GM21576 (cell line): Measurements from ENCODE around the gene RING1.

Experiments
- ATAC-seq: cut with Tn5 transposase; IDR thresholded peaks from one replicate; pipeline ENCODE4 v1.9.1; 2021; ENCODE audit warnings: mild to moderate bottlenecking, moderate library complexity; ENCODE audit not compliant: unreplicated experiment

RING1 gene

GRCh38 chr6:33192105-33192646 is 16.1 kb upstream of the RING1 start, which contains the start of gene COL11A2:
Gene COL11A2 (minus strand): TSS chr6:33192467. CDS start chr6:33192240, 227 bp downstream.
- no peak for ATAC-seq

DNA sequence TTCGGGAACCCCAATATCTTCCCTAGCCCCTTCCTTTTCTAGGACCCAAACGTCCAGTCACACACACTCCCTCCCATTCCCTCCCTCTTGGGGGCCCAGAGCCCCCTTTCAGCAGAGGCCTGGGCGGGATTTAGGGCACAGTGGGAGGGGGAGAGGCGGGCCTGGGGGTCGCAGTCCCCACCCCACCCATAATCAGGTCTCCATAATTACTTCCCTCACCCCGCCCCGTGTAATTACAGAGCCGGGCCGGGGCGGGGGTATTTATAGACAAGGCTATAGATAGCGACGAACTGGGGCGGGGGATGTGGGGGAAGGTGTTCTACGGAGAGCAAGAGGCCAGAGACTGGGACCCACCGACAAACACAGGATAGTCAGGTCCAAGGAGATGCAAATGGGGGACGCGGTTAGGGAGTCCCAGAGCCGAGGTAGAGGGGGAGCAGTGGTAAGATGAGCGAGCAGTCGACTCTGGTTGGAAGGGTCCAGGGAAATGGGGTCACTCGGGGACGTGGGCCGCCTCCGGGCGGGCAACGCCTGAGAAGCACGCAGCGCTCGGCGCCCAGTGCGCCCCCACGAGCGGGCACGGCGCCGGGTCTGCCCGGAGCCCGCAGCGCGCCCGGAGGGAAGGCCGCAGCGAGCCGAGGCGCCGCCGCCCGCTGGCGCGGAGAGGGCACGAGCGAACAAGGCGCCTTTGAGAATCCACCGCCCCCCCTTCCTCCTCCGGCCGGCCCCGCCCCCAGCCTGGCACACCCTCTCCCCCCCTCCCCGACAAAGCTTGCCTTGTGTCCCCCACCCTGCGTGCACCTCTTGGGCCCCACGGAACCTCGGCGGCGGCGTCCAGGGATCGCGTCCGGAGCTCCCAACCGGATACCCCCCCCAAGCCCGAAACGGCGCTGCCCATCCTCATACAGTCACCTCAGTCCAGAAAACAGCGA is 15.4 kb upstream of the RING1 start:
- ATAC-seq = no peak

- ATAC-seq = no peak
Measured at GRCh38 chr6:33193619-33194018, 14.7 kb upstream of the RING1 start.

GRCh38 chr6:33194431-33194979 is 13.8 kb upstream of the RING1 start:
- ATAC-seq = no peak

DNA sequence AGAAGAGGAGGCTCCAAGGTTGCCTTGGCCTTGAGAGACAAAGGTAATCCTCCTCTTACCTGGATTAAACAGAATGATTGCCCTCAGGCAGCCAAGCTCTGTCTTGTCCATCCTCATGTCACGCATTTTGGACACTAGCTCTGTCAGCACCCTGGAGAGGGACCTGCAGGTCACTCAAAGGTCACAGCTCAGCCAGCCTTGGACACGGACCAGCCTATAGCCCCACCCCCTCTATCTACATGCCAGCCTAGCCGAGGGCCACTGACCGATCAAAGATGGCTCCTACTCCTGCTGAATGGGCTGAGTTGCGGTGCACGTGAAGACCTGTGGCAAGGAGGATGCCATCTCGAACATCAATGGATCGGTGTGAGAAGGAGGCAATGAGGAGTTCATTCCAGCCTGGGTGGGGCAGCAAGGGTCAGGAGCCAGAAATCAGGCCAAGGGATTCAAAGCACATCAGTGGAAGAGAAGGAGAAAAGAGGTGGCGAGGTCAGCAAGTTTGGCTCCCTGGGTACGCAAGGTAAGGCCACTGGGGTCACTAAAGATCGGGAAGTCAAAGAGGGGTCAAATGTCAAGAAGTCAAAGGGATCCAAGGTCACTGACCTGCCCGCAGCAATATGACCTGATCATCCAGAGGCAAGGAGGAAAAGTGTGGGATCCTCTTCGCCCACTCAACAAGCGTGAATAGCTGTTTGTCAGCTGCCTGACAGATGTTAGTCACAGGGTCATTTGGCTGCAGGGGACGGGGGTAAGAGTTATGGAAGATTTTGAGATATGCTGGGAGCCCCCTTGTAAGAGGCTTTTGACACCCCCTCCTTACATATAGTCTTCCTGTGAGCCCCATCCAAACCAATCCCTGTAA is 12.8 kb upstream of the RING1 start:
- ATAC-seq = no peak

GRCh38 chr6:33197431-33198048 is 10.8 kb upstream of the RING1 start:
- no peak for ATAC-seq

DNA sequence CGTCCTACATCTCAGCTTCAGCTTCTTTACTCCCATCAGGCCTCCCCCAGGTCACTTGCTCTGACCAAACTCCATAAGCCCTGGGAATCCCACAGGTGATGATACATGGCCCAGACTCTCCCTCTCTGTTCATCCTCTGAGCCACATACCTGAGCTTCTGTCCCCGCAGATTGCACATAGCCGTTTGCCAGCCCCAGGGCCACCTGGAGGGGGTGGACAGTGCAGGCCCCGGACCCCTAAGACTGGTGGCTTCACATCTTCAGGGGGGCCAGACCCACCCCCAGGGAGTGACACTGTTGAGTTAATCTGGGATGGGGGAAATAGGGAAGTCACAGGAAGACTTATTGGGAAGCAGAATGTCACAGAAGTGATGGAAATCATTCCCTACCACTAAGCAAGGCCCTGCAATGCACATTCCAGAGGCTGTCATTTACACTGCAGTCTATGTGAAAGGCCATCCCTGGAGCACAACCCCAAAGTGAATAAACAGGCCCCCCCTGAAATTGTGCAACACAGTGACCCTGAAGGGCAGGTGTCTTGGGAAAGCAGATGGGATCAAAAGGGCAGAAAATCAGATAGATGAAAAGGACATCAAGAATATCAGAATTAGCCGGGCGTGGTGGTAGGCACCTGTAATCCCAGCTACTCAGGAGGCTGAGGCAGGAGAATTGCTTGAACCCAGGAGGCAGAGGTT is 10.0 kb upstream of the RING1 start:
- ATAC-seq = no peak

- ATAC-seq = no peak
Measured at GRCh38 chr6:33198853-33199436, 9.4 kb upstream of the RING1 start.

DNA sequence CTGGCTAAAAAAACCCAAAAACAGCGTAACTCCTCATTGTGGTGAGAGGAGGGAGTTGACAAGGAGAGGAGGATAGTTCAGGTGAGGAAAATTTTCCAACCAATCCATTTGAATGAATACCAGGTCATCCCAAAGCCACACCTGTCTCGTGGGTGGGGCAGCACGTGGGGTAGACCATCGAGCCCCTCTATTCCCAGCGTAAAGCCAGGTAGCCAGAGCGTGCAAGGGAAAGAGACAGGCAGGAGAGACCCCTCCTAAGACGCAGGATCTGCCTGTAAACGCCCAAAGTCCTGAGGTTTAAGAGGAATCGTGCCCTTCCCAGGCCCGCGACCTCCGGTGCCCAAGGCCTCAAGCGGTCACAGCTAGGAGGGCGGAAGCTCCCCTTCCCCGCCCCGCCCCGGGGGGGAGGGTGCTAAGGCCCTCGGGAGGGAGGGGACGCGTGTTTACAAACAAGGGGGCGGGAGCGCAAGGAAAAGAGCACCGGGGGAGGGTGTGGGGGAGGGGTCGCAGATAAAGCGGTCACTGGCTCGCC is 8.5 kb upstream of the RING1 start:
- peak; percentile 24 for ATAC-seq

DNA sequence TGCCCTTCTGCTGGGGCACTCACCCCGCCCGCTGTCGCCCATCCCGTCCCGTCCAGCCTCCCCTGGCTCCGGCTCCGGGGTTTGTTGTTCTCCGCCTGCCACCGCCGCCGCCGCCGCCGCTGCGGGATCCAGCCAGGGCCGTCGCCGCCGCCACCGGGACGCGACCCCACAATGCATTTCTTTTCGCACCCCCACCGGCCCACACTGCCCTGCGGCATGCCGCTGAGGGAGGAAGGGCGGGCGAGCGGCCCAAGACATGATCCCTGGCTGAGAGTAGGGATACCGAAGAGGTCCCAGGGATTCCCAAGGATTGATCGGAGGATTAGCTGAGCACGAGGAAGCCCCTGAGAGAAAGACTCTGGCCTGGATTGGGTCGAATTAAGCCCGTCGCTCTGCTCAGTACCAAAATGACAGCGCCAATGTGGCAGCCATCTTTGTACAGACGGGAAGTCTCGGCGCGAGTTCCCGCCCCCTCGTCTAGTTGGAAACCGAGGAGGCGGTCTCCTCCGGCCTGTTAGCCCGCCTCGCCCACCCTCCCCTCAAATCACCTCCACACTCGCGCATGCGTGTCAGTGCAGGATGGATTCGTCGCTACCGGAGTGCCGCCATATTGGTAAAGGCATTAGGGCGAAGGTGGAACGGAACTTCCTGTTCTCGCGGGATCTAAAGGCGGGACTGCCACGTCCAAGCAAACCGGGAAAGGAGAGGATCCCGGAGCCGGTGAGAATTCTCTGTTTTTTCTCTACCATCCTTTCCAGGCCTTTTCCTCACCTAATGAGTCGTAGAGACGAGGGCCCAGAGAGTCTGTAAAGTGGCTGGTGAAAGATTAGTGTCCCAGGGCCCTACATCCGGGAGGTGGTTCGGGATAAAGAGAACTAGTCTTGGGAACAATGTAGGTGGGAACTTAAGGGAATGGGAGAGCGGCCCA is 7.8 kb upstream of the RING1 start, which contains the start of the genes RXRB and SLC39A7:
Gene RXRB, minus strand, starts transcription at position 447 of the 928 bp plus-strand sequence. Its CDS starts 189 bp downstream, at position 258.
Gene SLC39A7, plus strand, starts transcription at position 649 of the 928 bp plus-strand sequence. CDS start 379 bp downstream, outside the sequence.
- peak; percentile 42 for ATAC-seq

DNA sequence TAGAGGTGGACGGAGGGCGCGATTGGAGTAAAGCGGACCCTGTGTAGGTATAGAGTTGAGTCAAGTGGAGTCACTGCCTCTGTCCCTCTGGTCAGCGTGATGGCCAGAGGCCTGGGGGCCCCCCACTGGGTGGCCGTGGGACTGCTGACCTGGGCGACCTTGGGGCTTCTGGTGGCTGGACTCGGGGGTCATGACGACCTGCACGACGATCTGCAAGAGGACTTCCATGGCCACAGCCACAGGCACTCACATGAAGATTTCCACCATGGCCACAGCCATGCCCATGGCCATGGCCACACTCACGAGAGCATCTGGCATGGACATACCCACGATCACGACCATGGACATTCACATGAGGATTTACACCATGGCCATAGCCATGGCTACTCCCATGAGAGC is 7.2 kb upstream of the RING1 start:
- no peak for ATAC-seq

DNA sequence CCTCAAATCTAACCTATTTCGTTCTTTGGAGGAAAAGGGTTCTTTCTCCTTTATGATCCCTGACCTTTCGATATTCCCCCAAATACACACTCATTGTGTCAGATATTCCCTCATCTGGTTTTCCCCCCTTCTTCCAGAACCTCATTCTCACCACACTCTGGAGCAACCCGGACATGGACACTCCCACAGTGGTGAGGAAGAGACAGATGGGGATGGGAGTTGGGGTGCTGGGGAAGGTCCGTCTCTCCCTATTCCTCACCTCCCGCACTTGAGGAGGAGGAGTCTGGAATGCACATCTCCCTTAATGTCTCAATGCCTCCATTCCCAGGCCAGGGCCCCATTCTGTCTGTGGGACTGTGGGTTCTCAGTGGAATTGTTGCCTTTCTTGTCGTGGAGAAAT is 6.4 kb upstream of the RING1 start:
- ATAC-seq = no peak

DNA sequence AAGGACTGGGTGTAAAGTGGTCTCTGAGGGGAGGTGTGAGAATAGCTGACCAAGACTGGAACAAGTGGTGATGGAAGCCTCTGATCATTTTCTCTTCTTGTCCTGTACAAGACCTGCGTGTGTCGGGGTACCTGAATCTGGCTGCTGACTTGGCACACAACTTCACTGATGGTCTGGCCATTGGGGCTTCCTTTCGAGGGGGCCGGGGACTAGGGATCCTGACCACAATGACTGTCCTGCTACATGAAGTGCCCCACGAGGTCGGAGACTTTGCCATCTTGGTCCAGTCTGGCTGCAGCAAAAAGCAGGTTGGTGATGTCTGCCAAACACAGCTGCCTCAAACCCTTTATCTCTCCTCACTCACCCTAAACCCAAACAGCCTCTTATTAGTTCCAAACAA is 5.5 kb upstream of the RING1 start:
- no peak for ATAC-seq

- ATAC-seq = no peak
Measured at GRCh38 chr6:33203443-33204164, 4.7 kb upstream of the RING1 start.

- ATAC-seq = no peak
Measured at GRCh38 chr6:33204165-33204414, 4.2 kb upstream of the RING1 start.

- peak; percentile 43 for ATAC-seq
Measured at GRCh38 chr6:33204415-33205190, 3.7 kb upstream of the RING1 start, which contains the start of gene HSD17B8. Gene HSD17B8 (plus strand): TSS chr6:33204655. CDS start chr6:33204669, 14 bp downstream.
